Left hindlimb (tissue), 1 donor: Measurements from ENCODE around the gene PTPRQ.
A peak's percentile ranks its signal among the peaks of the same experiment; 100 is the strongest.

Source experiments
- DNase-seq: peaks from one replicate; pipeline ENCODE4 v3.0.0-alpha.2; 2018

The PTPRQ gene

GRCh38 chr12:80707830-80708258 lies 263.8 kb downstream of the PTPRQ start:
- DNase-seq: no peak

- DNase-seq: peak; percentile 51
Measured at GRCh38 chr12:80708259-80708974, 264.4 kb downstream of the PTPRQ start.

GRCh38 chr12:80708975-80709328 lies 264.9 kb downstream of the PTPRQ start:
- no peak for DNase-seq

GRCh38 chr12:80709811-80710726 lies 266.0 kb downstream of the PTPRQ start:
- no peak for DNase-seq

- no peak for DNase-seq
Measured at GRCh38 chr12:80710727-80711449, 266.9 kb downstream of the PTPRQ start.

GRCh38 chr12:80711866-80712265 lies 267.8 kb downstream of the PTPRQ start:
- DNase-seq: no peak

- DNase-seq: no peak
Measured at GRCh38 chr12:80712866-80713265, 268.8 kb downstream of the PTPRQ start.

- DNase-seq: no peak
Measured at GRCh38 chr12:80713419-80713818, 269.4 kb downstream of the PTPRQ start.

- no peak for DNase-seq
Measured at GRCh38 chr12:80714055-80714454, 270.0 kb downstream of the PTPRQ start.

GRCh38 chr12:80714846-80715245 lies 270.8 kb downstream of the PTPRQ start:
- no peak for DNase-seq

- no peak for DNase-seq
Measured at GRCh38 chr12:80715713-80716249, 271.7 kb downstream of the PTPRQ start.

- DNase-seq: peak; percentile 69
Measured at GRCh38 chr12:80716696-80717469, 272.8 kb downstream of the PTPRQ start, which contains the start of gene MYF5. Gene MYF5, plus strand, starts transcription at chr12:80716912. Its CDS starts 152 bp downstream, at chr12:80717064.

GRCh38 chr12:80717856-80718255 lies 273.8 kb downstream of the PTPRQ start:
- no peak for DNase-seq

- DNase-seq: no peak
Measured at GRCh38 chr12:80720516-80720915, 276.5 kb downstream of the PTPRQ start.

- no peak for DNase-seq
Measured at GRCh38 chr12:80721326-80721725, 277.3 kb downstream of the PTPRQ start.
